ENCODE results near the gene PRPF31. TPM values are rescaled to one million over a fixed set of nuclear protein-coding genes. Genes with fewer than 3 reads are reported as not detected.

Gene PRPF31
- 55.5 TPM for polyA plus RNA-seq (2013, experiment 1 of 2)
- 57.0 TPM for polyA plus RNA-seq (2013, experiment 2 of 2)

- peak within 1 kb of the TSS; percentile 10 for H2AK5ac ChIP-seq (ENCODE audit: low read depth, low read length)
- no peak within 1 kb of the TSS for H3K14ac ChIP-seq (ENCODE audit: low read length)
- no peak within 1 kb of the TSS for H2BK120ac ChIP-seq (ENCODE audit: low read depth, low read length)
- H3K4me1 ChIP-seq (ENCODE audit: control insufficient read depth in 2 of 2, insufficient read depth in 1 of 2, low read depth in 1 of 2, low read length in 2 of 2), result peaks cover 3 to 4% of the 10 kb centered on the region in 2 donors
- peak within 1 kb of the TSS; percentile 64 to 91 for H3K4me3 ChIP-seq (ENCODE audit: low read length in 2 of 2)
- H3K18ac ChIP-seq (ENCODE audit: low read length), result peak within 1 kb of the TSS; percentile 99
- H3K27ac ChIP-seq (replicated peaks; ENCODE audit: low read length), result peak within 1 kb of the TSS; percentile 63
- H2BK5ac ChIP-seq (ENCODE audit: low read length), result peak within 1 kb of the TSS; percentile 71
- peak within 1 kb of the TSS; percentile 92 for H2AFZ ChIP-seq (ENCODE audit: low read length)
- WGBS, 2 donors (ENCODE audit: extremely low coverage in 2 of 2, insufficient read length in 2 of 2, insufficient replicate concordance in 1 of 2), result no CpG with 5 or more reads among the region's 60 CpGs
- no peak within 1 kb of the TSS for H4K91ac ChIP-seq (ENCODE audit: low read depth, low read length, poor library complexity)
- H3K4me2 ChIP-seq (ENCODE audit: insufficient read depth, low read length, poor library complexity, severe bottlenecking), result peak within 1 kb of the TSS; percentile 80
- H2BK12ac ChIP-seq (ENCODE audit: low read length), result no peak within 1 kb of the TSS
- peak; percentile 99 for DNase-seq (ENCODE audit: low spot score)
- peak within 1 kb of the TSS; percentile 96 for H3K23ac ChIP-seq (ENCODE audit: low read depth, low read length, poor library complexity)
- H2BK15ac ChIP-seq (ENCODE audit: low read length), result no peak within 1 kb of the TSS
- H4K8ac ChIP-seq (ENCODE audit: low read depth, low read length), result no peak within 1 kb of the TSS
- H3K9ac ChIP-seq (ENCODE audit: low read depth, low read length, poor library complexity), result peak within 1 kb of the TSS; percentile 93
- no peaks in the 10 kb centered on the region for H3K27me3 ChIP-seq (ENCODE audit: control insufficient read depth in 3 of 3, insufficient read depth in 3 of 3, low read depth in 1 of 3, low read length in 3 of 3)
- H3K36me3 ChIP-seq (replicated peaks in 1 of 2; ENCODE audit: control insufficient read depth in 2 of 2, insufficient read depth in 2 of 2, low read length in 2 of 2), result peaks cover 21 to 52% of the 10 kb centered on the region in 2 donors
- H3K79me1 ChIP-seq (ENCODE audit: low read depth, low read length), result peaks cover 11% of the 10 kb centered on the region
- no peak within 1 kb of the TSS for H3K4ac ChIP-seq (ENCODE audit: low read length)
- no peaks in the 10 kb centered on the region for H3K9me3 ChIP-seq (replicated peaks in 1 of 2; ENCODE audit: control insufficient read depth in 2 of 2, insufficient read depth in 1 of 2, low read depth in 1 of 2, low read length in 2 of 2)
Measured at GRCh38 chr19:54115109-54116063, at the start of gene PRPF31, which contains the start of gene TFPT. Gene PRPF31, plus strand, starts transcription at chr19:54115754. Its CDS starts 2,525 bp downstream, at chr19:54118279. Gene TFPT, minus strand, starts transcription at chr19:54115657. Its CDS starts 388 bp downstream, at chr19:54115269.

- Histone ChIP-seq H3K4me2 (ENCODE audit: insufficient read depth, low read length, poor library complexity, severe bottlenecking) (no peak overlapping the region), H3K36me3 (replicated peaks in 1 of 2; ENCODE audit: control insufficient read depth in 2 of 2, insufficient read depth in 2 of 2, low read length in 2 of 2) (no peaks in the 10 kb centered on the region), H3K79me1 (ENCODE audit: low read depth, low read length) (peaks cover 2% of the 10 kb centered on the region), H2BK12ac (ENCODE audit: low read length) (no peak overlapping the region), H3K27ac (replicated peaks; ENCODE audit: low read length) (no peak overlapping the region), H4K91ac (ENCODE audit: low read depth, low read length, poor library complexity) (no peak overlapping the region), H3K9me3 (replicated peaks in 1 of 2; ENCODE audit: control insufficient read depth in 2 of 2, insufficient read depth in 1 of 2, low read depth in 1 of 2, low read length in 2 of 2) (peaks cover 3 to 4% of the 10 kb centered on the region in 2 donors), H3K4ac (ENCODE audit: low read length) (no peak overlapping the region), H2AK5ac (ENCODE audit: low read depth, low read length) (no peak overlapping the region), H4K8ac (ENCODE audit: low read depth, low read length) (no peak overlapping the region), H3K18ac (ENCODE audit: low read length) (no peak overlapping the region), H2AFZ (ENCODE audit: low read length) (peak overlapping the region; percentile 9), H2BK120ac (ENCODE audit: low read depth, low read length) (no peak overlapping the region), H3K4me1 (ENCODE audit: control insufficient read depth in 2 of 2, insufficient read depth in 1 of 2, low read depth in 1 of 2, low read length in 2 of 2) (no peaks in the 10 kb centered on the region), H3K9ac (ENCODE audit: low read depth, low read length, poor library complexity) (no peak overlapping the region), H3K23ac (ENCODE audit: low read depth, low read length, poor library complexity) (no peak overlapping the region), H2BK5ac (ENCODE audit: low read length) (no peak overlapping the region), H3K27me3 (ENCODE audit: control insufficient read depth in 3 of 3, insufficient read depth in 3 of 3, low read depth in 1 of 3, low read length in 3 of 3) (no peaks in the 10 kb centered on the region), H3K14ac (ENCODE audit: low read length) (no peak overlapping the region), H2BK15ac (ENCODE audit: low read length) (no peak overlapping the region), H3K4me3 (ENCODE audit: low read length in 2 of 2) (no peak overlapping the region)
- WGBS, 2 donors (ENCODE audit: extremely low coverage in 2 of 2, insufficient read length in 2 of 2, insufficient replicate concordance in 1 of 2), result no CpG with 5 or more reads among the region's 5 CpGs
- no peak for DNase-seq (ENCODE audit: low spot score)
Measured at GRCh38 chr19:54069470-54069869, 46.1 kb upstream of the PRPF31 start.

- Histone ChIP-seq H2BK15ac (ENCODE audit: low read length) (no peak overlapping the region), H2AK5ac (ENCODE audit: low read depth, low read length) (no peak overlapping the region), H3K9me3 (replicated peaks in 1 of 2; ENCODE audit: control insufficient read depth in 2 of 2, insufficient read depth in 1 of 2, low read depth in 1 of 2, low read length in 2 of 2) (peaks cover 3 to 4% of the 10 kb centered on the region in 2 donors), H2BK120ac (ENCODE audit: low read depth, low read length) (no peak overlapping the region), H3K27me3 (ENCODE audit: control insufficient read depth in 3 of 3, insufficient read depth in 3 of 3, low read depth in 1 of 3, low read length in 3 of 3) (no peaks in the 10 kb centered on the region), H2BK12ac (ENCODE audit: low read length) (no peak overlapping the region), H3K14ac (ENCODE audit: low read length) (no peak overlapping the region), H4K91ac (ENCODE audit: low read depth, low read length, poor library complexity) (no peak overlapping the region), H3K9ac (ENCODE audit: low read depth, low read length, poor library complexity) (no peak overlapping the region), H2AFZ (ENCODE audit: low read length) (no peak overlapping the region), H3K4me3 (ENCODE audit: low read length in 2 of 2) (no peak overlapping the region), H3K4me1 (ENCODE audit: control insufficient read depth in 2 of 2, insufficient read depth in 1 of 2, low read depth in 1 of 2, low read length in 2 of 2) (peaks cover 0 to 2% of the 10 kb centered on the region in 2 donors), H4K8ac (ENCODE audit: low read depth, low read length) (no peak overlapping the region), H3K36me3 (replicated peaks in 1 of 2; ENCODE audit: control insufficient read depth in 2 of 2, insufficient read depth in 2 of 2, low read length in 2 of 2) (no peaks in the 10 kb centered on the region), H2BK5ac (ENCODE audit: low read length) (no peak overlapping the region), H3K4me2 (ENCODE audit: insufficient read depth, low read length, poor library complexity, severe bottlenecking) (no peak overlapping the region), H3K4ac (ENCODE audit: low read length) (no peak overlapping the region), H3K18ac (ENCODE audit: low read length) (no peak overlapping the region), H3K79me1 (ENCODE audit: low read depth, low read length) (peaks cover 2% of the 10 kb centered on the region), H3K23ac (ENCODE audit: low read depth, low read length, poor library complexity) (no peak overlapping the region), H3K27ac (replicated peaks; ENCODE audit: low read length) (no peak overlapping the region)
- no CpG with 5 or more reads among the region's 10 CpGs for WGBS, 2 donors (ENCODE audit: extremely low coverage in 2 of 2, insufficient read length in 2 of 2, insufficient replicate concordance in 1 of 2)
- no peak for DNase-seq (ENCODE audit: low spot score)
Measured at GRCh38 chr19:54073829-54074228, 41.7 kb upstream of the PRPF31 start.

GRCh38 chr19:54074851-54075250, 40.7 kb upstream of the PRPF31 start:
- H3K4me3 ChIP-seq (ENCODE audit: low read length in 2 of 2), result no peak overlapping the region
- no peak overlapping the region for H2BK15ac ChIP-seq (ENCODE audit: low read length)
- no CpG with 5 or more reads among the region's 9 CpGs for WGBS, 2 donors (ENCODE audit: extremely low coverage in 2 of 2, insufficient read length in 2 of 2, insufficient replicate concordance in 1 of 2)
- no peak overlapping the region for H3K18ac ChIP-seq (ENCODE audit: low read length)
- no peak overlapping the region for H2BK120ac ChIP-seq (ENCODE audit: low read depth, low read length)
- no peak overlapping the region for H2BK12ac ChIP-seq (ENCODE audit: low read length)
- no peak overlapping the region for H3K4me2 ChIP-seq (ENCODE audit: insufficient read depth, low read length, poor library complexity, severe bottlenecking)
- H3K79me1 ChIP-seq (ENCODE audit: low read depth, low read length), result peaks cover 2% of the 10 kb centered on the region
- H4K8ac ChIP-seq (ENCODE audit: low read depth, low read length), result no peak overlapping the region
- H4K91ac ChIP-seq (ENCODE audit: low read depth, low read length, poor library complexity), result no peak overlapping the region
- no peak overlapping the region for H3K14ac ChIP-seq (ENCODE audit: low read length)
- no peaks in the 10 kb centered on the region for H3K36me3 ChIP-seq (replicated peaks in 1 of 2; ENCODE audit: control insufficient read depth in 2 of 2, insufficient read depth in 2 of 2, low read length in 2 of 2)
- DNase-seq (ENCODE audit: low spot score), result no peak
- no peak overlapping the region for H2BK5ac ChIP-seq (ENCODE audit: low read length)
- no peak overlapping the region for H2AK5ac ChIP-seq (ENCODE audit: low read depth, low read length)
- no peak overlapping the region for H3K23ac ChIP-seq (ENCODE audit: low read depth, low read length, poor library complexity)
- no peak overlapping the region for H3K9ac ChIP-seq (ENCODE audit: low read depth, low read length, poor library complexity)
- no peak overlapping the region for H3K4ac ChIP-seq (ENCODE audit: low read length)
- no peak overlapping the region for H2AFZ ChIP-seq (ENCODE audit: low read length)
- no peaks in the 10 kb centered on the region for H3K27me3 ChIP-seq (ENCODE audit: control insufficient read depth in 3 of 3, insufficient read depth in 3 of 3, low read depth in 1 of 3, low read length in 3 of 3)
- H3K4me1 ChIP-seq (ENCODE audit: control insufficient read depth in 2 of 2, insufficient read depth in 1 of 2, low read depth in 1 of 2, low read length in 2 of 2), result peaks cover 0 to 2% of the 10 kb centered on the region in 2 donors
- no peaks in the 10 kb centered on the region for H3K9me3 ChIP-seq (replicated peaks in 1 of 2; ENCODE audit: control insufficient read depth in 2 of 2, insufficient read depth in 1 of 2, low read depth in 1 of 2, low read length in 2 of 2)
- H3K27ac ChIP-seq (replicated peaks; ENCODE audit: low read length), result no peak overlapping the region

Data from neuronal stem cell (in vitro differentiated cells).